Right forelimb (tissue), 1 donor: ENCODE measurements around the gene EFHD1.
"Not testable (repeated sequence)": the region's sequence is repeated elsewhere in the genome, so short reads cannot be mapped to it uniquely, and the experiment has no call there.

Experiments used
- DNase-seq: peaks from one replicate; pipeline ENCODE4 v3.0.0-alpha.2; 2018

Gene EFHD1

DNA sequence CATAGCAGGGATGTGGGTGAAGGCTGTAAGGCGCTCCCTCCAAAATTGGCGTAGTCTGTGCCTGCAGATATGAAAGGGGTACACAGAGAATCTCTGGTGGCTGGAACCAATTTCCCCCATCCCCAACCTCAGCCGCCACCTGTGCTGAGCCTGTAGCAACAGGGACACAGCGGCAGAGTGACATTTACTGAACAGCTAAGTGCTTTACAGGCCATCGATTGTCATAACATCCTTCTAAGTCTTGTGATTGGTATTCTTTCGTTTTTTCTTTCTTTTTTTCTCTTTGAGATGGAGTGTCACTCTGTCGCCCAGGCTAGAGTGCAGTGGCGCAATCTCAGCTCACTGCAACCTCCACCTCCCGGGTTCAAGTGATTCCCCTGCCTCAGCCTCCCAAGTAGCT lies 12.2 kb upstream of the EFHD1 start:
- no peak for DNase-seq

DNA sequence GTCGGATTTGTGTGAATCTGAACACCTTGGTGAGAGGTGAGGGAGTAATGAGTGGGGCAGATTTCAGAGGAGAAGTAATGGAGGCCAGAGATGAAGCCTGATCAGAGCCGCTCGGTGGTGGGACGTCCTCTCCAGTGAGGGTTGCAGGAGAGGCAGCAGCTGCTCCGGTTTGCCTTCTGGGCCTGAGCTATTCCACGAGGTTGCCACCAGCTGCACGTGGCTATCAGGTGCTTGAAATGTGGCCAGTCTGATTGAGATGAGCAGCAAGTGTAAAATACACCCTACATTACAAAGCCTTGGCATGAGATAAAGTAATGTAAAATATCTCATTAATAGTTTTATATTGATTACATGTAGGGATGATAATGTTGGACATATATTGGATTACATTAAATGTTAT lies 10.8 kb upstream of the EFHD1 start:
- no peak for DNase-seq

DNA sequence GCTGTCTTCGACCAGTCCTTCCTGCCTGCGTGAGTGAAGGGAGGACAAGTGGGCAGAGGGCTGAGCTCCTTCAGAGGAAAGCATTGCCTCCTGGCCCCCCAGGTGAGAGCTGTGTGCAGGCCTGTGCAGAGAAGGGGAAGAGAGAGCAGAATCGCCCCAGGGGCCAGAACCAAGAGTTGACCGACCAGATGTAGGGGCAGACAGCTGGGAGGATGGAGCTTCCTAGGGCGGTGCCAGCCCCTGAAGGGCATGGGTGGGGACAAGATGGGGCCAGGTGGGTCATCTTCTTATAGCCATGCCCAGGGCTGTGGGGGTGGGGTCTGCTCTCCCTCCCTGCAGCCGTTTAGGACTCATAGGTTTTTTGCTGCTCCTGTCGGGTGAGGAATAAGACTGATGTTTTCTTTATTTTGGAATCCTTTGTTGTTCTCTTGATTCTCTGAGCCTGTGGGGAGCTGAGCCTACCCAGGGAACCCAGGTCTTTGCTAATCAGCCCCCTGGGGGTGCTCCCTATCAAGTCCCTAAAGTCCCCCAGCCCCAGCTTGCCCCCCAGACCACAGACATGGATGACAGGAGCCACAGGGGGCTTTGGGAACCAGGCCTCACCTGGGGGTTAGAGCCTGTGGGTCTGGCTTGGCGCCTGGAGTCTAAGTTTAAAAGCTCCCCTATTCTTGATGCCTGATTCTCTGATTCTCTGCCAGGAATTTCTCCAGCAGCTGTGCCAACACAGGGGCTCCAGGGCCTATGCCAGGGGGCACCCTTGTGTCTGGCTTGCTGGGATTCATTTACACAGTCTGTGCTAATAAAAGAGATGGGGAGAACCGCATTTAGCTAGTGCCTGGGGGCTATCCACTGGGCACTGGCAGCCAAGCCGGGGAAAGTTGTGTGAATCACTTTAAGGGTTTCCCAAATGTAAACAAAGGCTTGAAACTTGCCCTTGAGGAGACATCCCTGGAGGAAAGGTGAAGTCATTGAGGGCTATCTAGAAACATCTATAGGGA lies 9.3 kb upstream of the EFHD1 start:
- DNase-seq: no peak

DNA sequence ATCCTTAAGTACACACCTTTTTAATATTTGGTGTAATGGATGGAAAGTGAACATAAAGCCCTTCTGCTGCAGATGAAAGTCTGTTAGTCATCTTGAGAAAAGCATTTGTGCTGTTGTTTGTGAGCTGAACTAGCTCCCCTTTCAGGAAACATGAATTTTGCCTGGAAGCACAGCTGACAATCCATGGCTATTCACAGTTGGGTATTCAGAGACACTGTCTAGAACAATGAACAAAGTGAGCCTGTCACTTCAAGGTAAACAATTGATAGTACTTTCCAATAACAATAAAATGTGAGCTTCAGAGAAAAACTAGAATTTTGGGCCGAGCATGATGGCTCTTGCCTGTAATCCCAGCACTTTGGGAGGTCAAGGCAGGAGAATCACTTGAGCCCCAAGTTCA lies 6.8 kb upstream of the EFHD1 start:
- peak; percentile 20 for DNase-seq

DNA sequence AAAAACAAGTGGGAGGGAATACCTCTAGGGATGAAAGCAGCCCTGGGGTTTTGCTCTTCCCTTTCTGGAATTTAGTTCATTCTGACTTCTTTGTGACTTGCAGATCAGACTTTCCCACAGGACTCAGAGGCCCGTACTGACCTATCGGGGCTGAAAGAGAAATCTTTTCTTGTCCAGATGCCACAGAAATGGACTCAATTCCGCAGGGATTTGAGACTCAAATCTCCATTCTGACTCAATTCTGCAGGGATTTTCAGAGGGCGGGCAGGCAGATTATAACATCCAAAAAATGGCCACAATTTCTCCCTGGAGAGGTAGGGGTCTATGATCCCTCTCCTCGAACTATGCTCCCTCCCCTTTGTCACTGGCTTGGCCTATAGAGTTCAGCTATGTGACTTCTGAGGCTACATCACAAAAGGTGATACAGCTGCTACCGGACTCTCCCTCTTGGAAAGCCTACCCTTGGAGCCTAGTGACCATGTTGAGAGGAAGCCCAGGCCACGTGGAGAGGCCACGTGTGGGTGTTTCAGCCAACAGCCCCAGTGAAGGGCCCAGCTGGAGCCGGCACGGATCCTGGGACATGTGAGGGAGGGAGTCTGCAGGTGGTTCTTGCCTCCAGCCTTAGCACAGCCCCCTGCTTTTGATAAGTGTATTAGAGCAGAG lies 4.8 kb upstream of the EFHD1 start:
- peak; percentile 51 for DNase-seq

DNA sequence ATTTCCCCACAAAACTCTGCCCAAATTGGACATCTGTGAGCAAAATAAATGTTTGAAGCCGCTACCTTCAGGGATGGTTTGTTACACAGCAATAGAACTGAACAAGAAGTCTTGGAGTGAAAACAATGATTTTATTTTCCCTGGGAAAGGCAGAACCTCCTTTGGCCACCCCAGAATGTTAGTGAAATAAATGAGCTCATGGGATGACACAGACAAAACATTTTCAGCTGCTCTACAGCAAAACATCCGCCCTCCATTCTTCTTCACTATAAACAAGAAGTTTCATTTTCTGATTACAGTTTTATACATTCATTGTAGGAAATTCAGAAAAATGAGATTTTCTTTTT lies 4.3 kb upstream of the EFHD1 start:
- no peak for DNase-seq

DNA sequence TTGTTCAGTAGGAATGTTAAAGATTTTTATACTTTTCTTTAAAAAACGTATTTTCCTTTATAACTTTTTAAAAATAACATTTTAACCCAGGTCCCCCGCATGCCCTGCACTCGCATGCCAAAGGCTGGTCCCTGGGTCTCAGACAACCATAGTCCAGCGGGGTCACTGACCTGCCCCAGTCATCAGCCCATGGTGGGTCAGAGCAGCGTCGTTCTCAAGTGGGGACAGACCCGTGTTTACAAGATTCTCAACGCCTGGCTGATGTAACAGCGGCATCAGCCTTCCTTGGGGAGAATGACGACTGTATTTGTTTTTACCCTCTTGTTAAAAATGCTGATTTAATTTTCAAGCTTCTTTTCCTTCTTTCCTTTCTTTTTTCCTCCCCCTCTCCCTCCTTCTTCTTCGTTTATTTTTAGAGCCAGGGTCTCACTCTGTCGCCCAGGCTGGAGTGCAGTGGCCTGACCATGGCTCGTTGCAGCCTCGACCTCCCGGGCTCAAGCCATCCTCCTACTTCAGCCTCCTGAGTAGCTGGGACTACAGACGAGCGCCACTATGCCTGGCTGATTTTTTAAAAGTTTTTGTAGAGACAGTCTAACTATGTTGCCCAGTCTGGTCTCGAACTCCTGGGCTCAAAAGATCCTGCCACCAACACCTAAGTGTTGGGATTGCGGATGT lies 1.0 kb upstream of the EFHD1 start:
- DNase-seq: no peak

DNA sequence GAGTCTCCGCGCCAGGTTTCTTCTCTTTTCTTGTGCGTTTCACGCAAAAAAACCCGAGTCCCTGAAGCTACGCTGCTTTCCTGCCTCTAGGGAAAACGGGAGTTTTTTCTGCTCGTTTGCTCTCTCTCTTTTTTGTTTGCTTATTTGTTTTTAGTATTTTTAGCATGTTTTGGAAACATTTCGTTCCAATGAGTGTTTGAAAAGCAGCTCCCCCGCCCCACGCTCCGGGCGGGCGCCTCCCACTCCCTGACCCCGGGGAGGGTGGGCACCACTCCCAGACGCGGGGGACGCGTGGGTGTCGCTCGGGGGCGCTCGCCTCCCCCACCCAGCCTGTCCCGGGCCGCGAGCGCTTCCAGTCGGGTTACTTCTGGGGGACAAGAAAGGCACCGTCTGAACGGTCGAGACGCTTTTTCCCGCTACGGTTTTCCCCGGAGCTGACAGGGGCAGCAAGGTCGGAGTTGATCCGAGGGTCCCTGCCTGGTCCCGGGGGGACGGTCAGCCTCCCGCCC lies 446 bp upstream of the EFHD1 start:
- DNase-seq: peak; percentile 38

DNA sequence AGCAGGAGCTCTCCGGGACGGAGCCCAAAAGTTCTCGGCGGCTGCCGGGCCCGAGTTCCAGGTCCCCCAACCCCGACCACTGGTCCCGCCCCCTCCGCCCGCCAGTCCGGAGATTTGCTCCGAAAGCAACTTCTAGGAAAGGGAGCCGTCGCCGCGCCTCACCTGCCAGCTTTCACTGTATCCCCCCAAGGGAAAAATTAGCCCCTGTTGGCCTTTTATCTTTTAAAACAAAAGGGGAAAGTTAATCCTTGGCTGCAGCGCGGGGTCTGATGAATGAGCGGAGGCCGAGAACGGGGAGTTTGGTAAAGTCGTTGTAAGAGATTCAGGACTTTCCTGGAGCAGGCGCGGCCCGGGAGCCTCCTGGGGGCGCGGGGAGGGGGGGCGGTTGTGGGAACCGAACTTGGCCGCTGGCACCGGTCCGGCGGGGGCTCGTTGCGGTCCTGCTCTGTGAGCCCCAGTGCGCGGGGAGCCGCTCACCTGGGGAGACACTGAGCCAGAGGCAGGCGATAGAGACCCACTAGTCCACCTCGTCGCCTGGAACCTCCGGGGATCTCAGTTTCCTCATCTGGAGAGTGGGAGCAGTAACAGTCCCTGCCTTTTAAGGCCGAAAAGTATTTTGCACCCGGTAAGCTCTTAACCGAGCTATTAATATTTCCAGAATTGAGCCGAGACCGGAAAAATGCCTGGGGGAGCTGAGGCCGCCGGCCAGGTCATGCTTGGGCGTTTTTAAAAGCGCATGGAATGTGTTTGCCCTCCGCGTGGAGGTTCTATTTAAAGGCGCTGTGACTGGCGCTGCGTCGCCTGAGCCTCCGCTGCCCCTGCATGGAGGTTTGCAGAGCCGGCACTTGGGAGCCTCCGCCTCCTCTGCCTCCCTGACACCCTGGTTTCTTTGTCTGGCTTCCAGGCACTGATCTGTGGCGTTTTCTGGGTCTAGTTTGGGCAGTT lies 1.1 kb downstream of the EFHD1 start:
- peak; percentile 70 for DNase-seq

DNA sequence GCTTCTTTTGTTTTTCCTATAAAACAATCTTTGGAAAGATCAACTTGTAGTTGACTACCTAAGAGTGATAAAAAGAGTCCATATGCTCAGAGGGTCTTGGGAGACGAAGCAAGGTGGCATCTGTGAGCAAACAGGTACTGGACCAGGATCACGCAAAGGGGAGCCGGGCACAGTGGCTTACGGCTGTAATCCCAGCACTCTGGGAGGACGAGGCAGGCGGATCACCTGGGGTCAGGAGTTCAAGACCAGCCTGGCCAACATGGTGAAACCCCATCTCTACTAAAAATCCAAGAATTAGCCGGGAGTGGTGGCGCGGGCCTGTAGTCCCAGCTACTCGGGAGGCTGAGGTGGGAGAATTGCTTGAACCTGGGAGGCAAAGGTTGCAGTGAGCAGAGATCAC lies 2.0 kb downstream of the EFHD1 start:
- DNase-seq: not testable (repeated sequence)

DNA sequence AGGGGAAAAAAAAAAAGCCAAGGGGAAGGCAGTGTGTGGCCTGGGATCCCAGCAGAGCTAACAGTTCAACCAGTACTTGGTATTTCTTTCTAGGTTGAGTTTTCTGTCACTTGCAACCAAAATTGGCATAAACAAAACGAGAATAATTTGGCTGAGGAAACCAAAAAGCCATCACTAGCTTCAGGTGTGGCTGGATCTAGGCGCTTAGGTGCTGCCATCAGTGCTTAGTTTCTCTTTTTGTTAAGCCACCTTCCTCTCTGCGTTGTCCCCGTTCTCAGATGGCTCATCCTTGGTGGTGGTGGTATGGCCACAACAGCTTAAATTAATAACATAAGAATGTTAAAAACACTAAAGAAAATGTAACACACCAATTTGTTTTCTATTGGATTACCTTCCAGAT lies 2.4 kb downstream of the EFHD1 start:
- DNase-seq: no peak

DNA sequence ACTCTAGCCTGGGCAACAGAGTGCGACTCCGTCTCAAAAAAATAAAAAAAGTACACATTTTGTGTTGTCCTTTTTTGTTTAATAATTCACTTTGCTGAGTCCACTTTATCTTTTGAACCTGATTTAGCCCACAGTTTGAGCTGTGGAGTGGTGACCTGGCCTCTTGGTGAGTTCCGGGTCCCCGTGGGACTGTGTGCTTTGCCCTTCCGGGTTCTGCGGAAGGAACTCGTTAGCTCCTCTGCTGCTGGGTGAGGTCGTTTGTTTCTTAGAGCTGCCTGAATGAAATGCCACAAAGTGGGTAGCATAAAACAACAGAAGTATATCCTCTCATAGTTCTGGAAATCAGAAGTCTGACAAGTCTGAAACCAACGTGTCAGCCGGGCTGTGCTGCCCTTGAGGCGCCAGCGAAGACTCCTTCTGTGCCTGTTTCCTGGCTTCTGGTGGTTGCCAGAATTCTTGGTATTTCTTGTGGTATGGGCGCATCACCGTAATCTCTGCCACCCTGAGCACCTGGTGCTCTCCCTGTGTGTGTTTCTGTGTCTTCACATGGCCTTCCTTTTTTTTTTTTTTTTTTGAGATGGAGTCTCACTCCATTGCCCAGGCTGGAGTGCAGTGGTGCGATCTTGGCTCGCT lies 3.5 kb downstream of the EFHD1 start:
- no peak for DNase-seq

DNA sequence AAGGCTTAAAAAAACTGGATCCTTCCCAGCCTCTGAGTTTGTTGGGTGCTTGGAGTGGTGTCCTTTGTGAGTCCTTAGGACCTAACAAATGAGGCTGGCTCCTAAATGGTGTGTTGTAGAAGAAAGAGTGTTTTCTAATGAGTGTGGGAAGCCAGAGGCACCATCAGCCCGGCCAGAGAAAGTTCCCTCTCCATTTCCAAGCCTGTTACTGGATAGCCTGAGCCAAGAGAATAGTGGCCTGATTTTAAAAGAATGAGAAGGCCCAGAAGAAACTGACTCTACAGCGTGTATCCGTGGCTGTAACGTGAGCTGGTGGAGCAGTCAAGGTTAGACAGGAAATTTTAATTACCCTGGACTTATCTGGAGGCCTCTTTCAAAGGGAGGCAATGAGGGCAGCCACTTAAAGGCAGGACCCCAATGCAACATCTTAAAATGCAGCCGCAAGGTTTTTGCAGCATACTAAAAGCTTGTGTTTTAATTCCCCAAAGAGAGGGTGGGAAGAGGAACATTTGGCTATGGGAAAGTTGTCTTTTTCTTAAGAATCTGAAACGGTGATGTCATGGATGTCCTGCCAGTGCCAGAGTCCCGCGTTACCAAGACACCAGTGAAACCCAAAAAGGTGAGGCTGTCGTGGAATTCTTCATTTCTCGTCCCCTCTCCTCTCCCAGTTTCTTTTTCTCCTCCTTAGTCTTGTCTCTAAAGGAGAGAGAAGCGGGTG lies 4.6 kb downstream of the EFHD1 start:
- DNase-seq: no peak

DNA sequence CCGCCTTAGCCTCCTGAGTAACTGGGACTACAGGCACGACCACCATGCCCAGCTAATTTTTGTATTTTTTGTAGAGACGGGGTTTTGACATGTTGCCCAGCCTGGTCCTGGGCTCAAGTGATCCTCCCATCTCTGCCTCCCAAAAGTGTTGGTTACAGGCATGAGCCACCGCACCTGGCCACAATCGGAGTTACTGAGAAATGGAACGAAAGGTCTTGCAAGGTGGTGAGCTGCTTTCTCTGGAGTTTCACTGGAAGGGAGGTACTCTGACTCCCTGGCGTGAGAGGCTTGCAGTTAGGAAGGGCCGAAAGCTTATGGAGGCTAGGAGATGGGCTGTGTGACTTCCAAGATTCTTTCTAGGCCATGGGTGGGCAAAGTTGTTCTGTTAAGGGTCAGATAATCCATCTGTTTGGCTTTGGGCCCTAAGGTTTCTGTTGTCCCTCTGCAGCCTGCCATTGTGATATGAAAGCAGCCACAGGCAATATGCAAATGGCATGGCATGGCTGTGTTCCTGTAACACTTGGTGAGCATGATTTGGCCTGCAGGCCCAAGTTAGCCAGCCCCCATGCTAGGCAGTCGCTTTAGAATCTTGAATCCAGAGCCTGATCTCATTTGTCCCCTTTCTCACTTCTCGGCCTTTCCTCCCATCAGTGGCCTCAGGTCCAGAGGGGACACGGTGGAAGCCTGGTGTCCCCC lies 7.9 kb downstream of the EFHD1 start:
- DNase-seq: no peak

DNA sequence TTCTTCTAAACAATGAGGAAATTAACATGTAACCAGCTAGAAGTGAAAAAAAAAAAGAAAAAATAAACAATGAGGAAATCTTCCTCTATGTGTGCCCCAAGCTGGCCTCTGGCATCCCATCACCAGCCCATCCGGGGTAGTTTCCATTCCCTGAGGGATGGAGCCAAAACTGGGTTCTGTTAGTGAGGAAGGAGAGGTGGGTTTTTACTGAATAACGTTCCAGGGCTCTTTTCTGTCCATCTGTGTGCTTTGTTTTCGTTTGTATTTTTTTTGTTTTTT lies 9.7 kb downstream of the EFHD1 start:
- DNase-seq: no peak

DNA sequence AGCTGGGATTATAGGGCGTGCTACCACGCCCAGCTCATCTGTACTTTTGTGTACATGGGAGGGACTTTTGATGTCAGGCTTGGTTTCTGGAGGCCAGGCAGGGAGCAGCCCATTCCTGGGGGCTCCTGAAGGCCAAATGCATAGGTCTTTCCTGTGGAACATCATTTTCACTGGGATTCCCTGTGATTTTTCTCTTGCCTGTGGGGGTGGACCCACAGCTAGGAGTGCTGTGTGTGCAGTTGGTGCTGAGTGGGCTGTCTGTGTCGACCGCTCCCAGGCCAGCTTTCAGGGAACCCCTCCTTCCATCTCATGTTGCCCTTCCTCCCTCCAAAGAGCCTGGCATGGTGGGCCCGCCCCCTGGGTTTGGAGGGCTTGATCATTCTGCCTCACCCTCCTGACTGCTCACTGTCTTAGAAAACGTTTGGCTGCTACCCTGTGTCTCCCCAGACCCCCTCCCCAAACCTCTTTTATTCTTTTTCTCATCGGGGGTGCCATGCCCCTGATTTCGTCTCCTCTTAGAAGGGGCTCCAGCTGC lies 10.5 kb downstream of the EFHD1 start:
- no peak for DNase-seq

DNA sequence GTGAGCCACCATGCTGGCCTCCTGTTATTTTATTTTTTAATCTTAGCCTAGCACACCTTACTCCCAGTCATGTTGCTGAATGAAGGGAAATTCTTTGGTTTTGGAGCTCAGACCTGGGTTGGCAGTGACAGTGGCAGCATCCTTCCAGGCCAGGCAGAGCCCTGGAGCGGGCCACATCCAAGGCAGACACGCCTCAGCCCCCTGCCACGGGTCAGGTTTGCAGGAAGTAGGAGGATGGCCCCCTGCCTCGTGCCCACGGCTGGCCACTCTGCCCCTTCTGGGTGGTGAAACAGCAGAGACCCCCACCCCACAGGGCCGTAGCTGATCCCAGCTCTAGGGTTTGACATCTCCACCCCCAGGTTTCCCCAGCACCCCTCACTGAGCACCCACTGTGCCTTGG lies 11.7 kb downstream of the EFHD1 start:
- no peak for DNase-seq

DNA sequence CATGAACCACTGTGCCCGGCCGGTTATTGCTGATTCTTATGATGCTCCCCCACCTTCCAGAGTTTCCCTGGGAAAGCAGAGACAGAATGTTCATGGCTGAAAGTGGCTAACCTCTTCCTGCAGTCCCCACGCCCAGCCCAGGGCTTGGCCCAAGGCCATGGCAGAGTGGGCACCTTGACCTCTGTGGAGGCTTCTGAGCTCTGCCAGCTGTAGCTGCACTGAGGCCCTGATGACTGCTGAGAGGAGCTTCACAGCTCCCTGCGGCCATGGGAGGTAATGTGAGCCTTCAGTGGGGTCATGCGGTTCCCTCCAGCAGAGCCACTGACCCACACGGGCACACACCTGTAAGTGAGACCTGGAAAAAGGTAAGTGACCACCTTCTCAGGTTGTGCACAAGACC lies 13.3 kb downstream of the EFHD1 start:
- DNase-seq: no peak

DNA sequence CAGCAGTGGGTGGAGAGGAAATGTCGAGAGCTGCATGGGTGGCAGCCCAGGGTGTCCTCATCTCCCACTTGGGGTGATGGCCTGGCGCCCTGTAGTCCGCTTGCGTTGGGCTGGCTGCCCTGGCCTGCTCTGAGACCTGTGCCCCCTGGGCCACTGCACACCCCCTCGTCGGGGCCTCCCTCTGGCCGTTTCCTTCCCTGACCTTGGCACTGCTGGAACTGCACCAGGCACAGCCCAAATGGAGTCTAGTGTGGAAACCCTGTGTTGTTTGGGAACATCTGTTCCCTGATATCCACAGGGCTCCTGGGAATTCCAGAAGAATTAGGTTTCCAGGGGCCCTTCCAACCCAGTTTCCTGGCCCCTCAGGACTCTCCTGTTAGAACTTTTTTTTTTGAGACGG lies 13.9 kb downstream of the EFHD1 start:
- no peak for DNase-seq

DNA sequence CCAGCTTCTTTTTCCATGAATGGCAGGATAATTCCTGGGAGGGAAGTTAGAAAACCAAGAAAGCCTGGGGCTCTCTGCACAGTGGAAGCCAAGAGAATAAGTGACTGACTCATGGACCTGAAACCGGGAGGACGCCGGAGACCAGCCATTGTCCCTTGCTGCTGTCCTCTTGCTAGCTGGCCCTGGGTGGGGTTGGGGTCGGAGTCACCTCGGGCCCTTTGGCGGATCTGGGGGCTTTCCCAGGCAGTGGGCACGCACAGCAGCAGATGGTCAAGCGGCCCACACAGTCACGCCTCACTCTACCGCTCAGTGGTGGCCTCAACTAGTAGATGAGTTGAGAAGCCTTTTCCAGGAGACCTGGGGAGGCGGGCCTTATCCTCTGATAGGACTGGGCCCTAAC lies 15.6 kb downstream of the EFHD1 start:
- no peak for DNase-seq

DNA sequence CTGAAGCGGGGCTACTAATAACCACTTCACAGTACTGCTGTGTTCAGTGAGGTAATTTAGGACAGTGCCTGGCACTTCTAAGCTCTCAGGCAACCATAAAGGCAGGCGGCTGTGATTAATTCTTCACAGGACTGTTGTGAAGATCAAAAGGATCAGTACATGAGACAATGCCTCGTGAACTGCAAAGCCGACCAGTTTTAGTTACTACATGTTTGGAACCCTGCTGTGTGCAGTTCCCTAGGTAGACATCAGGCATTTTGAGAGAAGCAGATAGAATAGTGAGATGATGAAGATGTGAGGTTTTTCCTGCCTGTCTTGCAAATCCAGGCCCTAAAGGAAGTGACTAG lies 19.1 kb downstream of the EFHD1 start:
- DNase-seq: no peak
